Caco-2 (cell line): ENCODE results near the gene ARFGEF2. TPM values are rescaled to one million over a fixed set of nuclear protein-coding genes. Genes with fewer than 3 reads are reported as not detected.
A peak's percentile ranks its signal among the peaks of the same experiment; 100 is the strongest.

Source experiments
- BruUV-seq: library from RNA; stranded (reverse); fragments of 400-500 nt; replicated peaks from 2 replicates; lab custom pipeline; 2021; lab: Mats Ljungman, UMichigan
- CTCF ChIA-PET: fragments of 300-600 bp; sonication (Branson Sonifier 250); formaldehyde crosslinking; loops from one replicate; lab custom pipeline; 2022; ENCODE audit warnings: antibody characterized with exemption; lab: Charles Lee
- POLR2A ChIA-PET: fragments of 300-600 bp; sonication (Branson Sonifier 250); formaldehyde crosslinking; loops from one replicate; lab custom pipeline; 2022; ENCODE audit warnings: antibody characterized with exemption; lab: Charles Lee
- DNase-seq, 2 experiments: peaks; one replicate each; pipeline versions ENCODE4 v3.0.0 to v3.0.0-alpha.2; 2020 to 2022
- H3K27me3 ChIP-seq: replicated peaks from 2 replicates; pipeline ENCODE4 v1.6.0; 2011; ENCODE audit warnings: low read length; ENCODE audit not compliant: control insufficient read depth, insufficient read depth
- H3K36me3 ChIP-seq: 2 replicates; pipeline ENCODE4 v1.5.1; 2011; ENCODE audit warnings: low read length; ENCODE audit not compliant: control insufficient read depth, insufficient read depth
- H3K4me1 ChIP-seq: fragments of 250-450 bp; sonication (Bioruptor Pico); 2 replicates; pipeline ENCODE4 v1.5.1; 2020; ENCODE audit warnings: mild to moderate bottlenecking
- H3K4me3 ChIP-seq: 2 replicates; pipeline ENCODE4 v1.5.1; 2011; ENCODE audit warnings: low read depth, mild to moderate bottlenecking, control low read depth, low read length
- H3K9me3 ChIP-seq: fragments of 250-450 bp; sonication (Bioruptor Pico); 2 replicates; pipeline ENCODE4 v1.5.1; 2020; ENCODE audit warnings: mild to moderate bottlenecking, moderate library complexity
- H3K27ac Mint-ChIP-seq: one replicate; pipeline ENCODE4 v1.8.0; 2022; ENCODE audit warnings: mixed read lengths; ENCODE audit not compliant: unreplicated experiment
- H3K27me3 Mint-ChIP-seq: one replicate; pipeline ENCODE4 v1.8.0; 2022; ENCODE audit warnings: mixed read lengths; ENCODE audit not compliant: insufficient read depth, unreplicated experiment
- H3K36me3 Mint-ChIP-seq: one replicate; pipeline ENCODE4 v1.8.0; 2022; ENCODE audit warnings: mild to moderate bottlenecking, mixed read lengths; ENCODE audit not compliant: insufficient read depth, unreplicated experiment
- H3K4me1 Mint-ChIP-seq: one replicate; pipeline ENCODE4 v1.8.0; 2022; ENCODE audit warnings: low read depth, mixed read lengths; ENCODE audit not compliant: unreplicated experiment
- H3K4me3 Mint-ChIP-seq: one replicate; pipeline ENCODE4 v1.8.0; 2022; ENCODE audit warnings: mild to moderate bottlenecking, moderate library complexity, mixed read lengths; ENCODE audit not compliant: unreplicated experiment
- H3K9me3 Mint-ChIP-seq: one replicate; pipeline ENCODE4 v1.8.0; 2022; ENCODE audit warnings: mixed read lengths; ENCODE audit not compliant: unreplicated experiment
- CTCF ChIP-seq, 2 experiments: fragments of 200-600 bp in 1 of 2; IDR thresholded peaks; 1 replicate in 1 of 2; 2 replicates in 1 of 2; pipeline versions ENCODE4 v1.5.1 to v1.8.0; 2011 to 2022; ENCODE audit warnings: antibody characterized with exemption in 1 of 2, control low read depth in 1 of 2, inconsistent platforms in 1 of 2, low read depth in 1 of 2, low read length in 1 of 2, mild to moderate bottlenecking in 1 of 2, moderate library complexity in 1 of 2; ENCODE audit not compliant: insufficient read depth in 1 of 2, severe bottlenecking in 1 of 2, unreplicated experiment in 1 of 2
- intact Hi-C: fragments of 100-400 bp; cut with micrococcal nuclease; formaldehyde crosslinking; loops from one replicate; pipeline ENCODE4 v1.10.0; 2022; ENCODE audit not compliant: unreplicated experiment
- total RNA-seq: library from RNA; stranded (reverse); gene quantifications from 2 replicates; pipeline ENCODE4 v1.2.3, GENCODE V29; 2022

The ARFGEF2 gene
- total RNA-seq, 1 experiment from 2014 or later: 78.8 TPM

- ChIA-PET POLR2A (no interaction called here), CTCF (no interaction called here)
- Histone ChIP-seq H3K27me3 (no peaks in the 10 kb centered on the region), H3K36me3 (peaks cover 3% of the 10 kb centered on the region; the same call in 1 of the 2 replicates), H3K9me3 (no peaks in the 10 kb centered on the region; the same call in 1 of the 2 replicates), H3K4me3 (no peak overlapping the region), H3K4me1 (no peaks in the 10 kb centered on the region)
- BruUV-seq: no TSS peak
- Mint-ChIP-seq H3K27me3 (no peaks in the 10 kb centered on the region), H3K4me1 (no peaks in the 10 kb centered on the region), H3K27ac (no peak overlapping the region), H3K9me3 (no peaks in the 10 kb centered on the region), H3K4me3 (no peak overlapping the region), H3K36me3 (peaks cover 64% of the 10 kb centered on the region)
- no peak for TF ChIP-seq CTCF (IDR thresholded peaks at IDR 0.05; ENCODE audit: insufficient read depth in 1 of 2, low read depth in 1 of 2, low read length in 1 of 2, severe bottlenecking in 1 of 2, unreplicated experiment in 1 of 2)
- intact Hi-C loops: no loop called here
- peak in 1 of 2 experiments; percentile 27 for DNase-seq
Observed at GRCh38 chr20:49034070-49034732, 112.7 kb downstream of the ARFGEF2 start.

DNA sequence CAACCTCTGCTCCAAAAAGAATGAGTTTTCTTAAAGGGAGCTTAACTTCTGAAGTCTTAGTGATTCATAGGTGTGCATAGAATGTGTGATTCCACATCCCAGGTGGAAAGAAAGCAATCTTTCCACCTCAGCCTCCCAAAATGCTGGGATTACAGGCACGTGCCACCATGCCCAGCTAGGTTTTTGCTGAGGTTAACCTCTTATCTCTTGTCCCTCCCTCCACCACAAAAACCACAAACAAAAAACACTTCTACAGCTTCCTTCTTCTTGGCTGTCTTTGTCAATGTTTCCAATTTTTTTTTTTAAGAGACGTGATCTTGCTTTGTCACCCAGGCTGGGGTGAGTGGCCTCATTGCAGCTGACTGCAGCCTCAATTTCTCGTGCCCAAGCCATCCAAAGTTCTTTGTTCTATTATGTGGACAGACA, 116.5 kb downstream of the ARFGEF2 start:
- peak in 1 of 2 experiments; percentile 21 for DNase-seq
- intact Hi-C loops: no loop called here
- Mint-ChIP-seq H3K36me3 (peaks cover 27% of the 10 kb centered on the region), H3K27me3 (no peaks in the 10 kb centered on the region), H3K27ac (no peak overlapping the region), H3K4me1 (no peaks in the 10 kb centered on the region), H3K4me3 (no peak overlapping the region), H3K9me3 (no peaks in the 10 kb centered on the region)
- Histone ChIP-seq H3K36me3 (peaks cover 3% of the 10 kb centered on the region; the same call in 1 of the 2 replicates), H3K4me3 (no peak overlapping the region), H3K9me3 (no peaks in the 10 kb centered on the region; the same call in 1 of the 2 replicates), H3K27me3 (no peaks in the 10 kb centered on the region), H3K4me1 (no peaks in the 10 kb centered on the region)
- ChIA-PET POLR2A (interaction anchor here (1.0 kb wide), 1 partner anchor 9 kb away, joined by 5 read pairs; no protein-coding TSS in a partner anchor), CTCF (interaction anchor here (1.2 kb wide), 1 partner anchor 9 kb away, joined by 9 read pairs; no protein-coding TSS in a partner anchor)
- no peak for TF ChIP-seq CTCF (IDR thresholded peaks at IDR 0.05; ENCODE audit: insufficient read depth in 1 of 2, low read depth in 1 of 2, low read length in 1 of 2, severe bottlenecking in 1 of 2, unreplicated experiment in 1 of 2)
- BruUV-seq: no TSS peak

DNA sequence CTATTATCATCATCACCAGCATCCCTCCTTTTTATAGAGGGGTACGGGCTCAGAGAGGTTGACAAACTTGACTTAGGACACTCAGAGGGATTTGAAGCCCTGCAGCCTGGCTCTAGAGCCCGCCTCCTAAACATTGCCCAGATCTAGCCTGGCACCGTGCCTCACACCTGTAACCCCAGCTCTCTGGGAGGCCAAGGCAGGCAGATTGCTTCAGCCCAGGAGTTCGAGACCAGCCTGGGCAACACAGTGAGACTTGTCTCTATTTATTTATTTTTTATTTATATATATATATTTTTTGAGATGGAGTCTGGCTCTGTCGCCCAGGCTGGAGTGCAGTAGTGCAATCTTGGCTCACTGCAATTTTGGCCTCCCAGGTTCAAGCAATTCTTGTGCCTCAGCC, 118.3 kb downstream of the ARFGEF2 start:
- intact Hi-C loops: no loop called here

More for the DNA sequence above, 118.3 kb downstream of the ARFGEF2 start:
- Histone ChIP-seq H3K4me3 (no peak overlapping the region), H3K4me1 (no peaks in the 10 kb centered on the region), H3K36me3 (no peaks in the 10 kb centered on the region), H3K9me3 (no peaks in the 10 kb centered on the region; the same call in 1 of the 2 replicates), H3K27me3 (no peaks in the 10 kb centered on the region)
- Mint-ChIP-seq H3K27ac (no peak overlapping the region), H3K27me3 (no peaks in the 10 kb centered on the region), H3K9me3 (no peaks in the 10 kb centered on the region), H3K36me3 (peaks cover 8% of the 10 kb centered on the region), H3K4me3 (no peak overlapping the region), H3K4me1 (peaks cover 1% of the 10 kb centered on the region)
- ChIA-PET CTCF (no interaction called here), POLR2A (interaction anchor here (0.7 kb wide), 1 partner anchor 13 kb away, joined by 3 read pairs; no protein-coding TSS in a partner anchor)
- no TSS peak for BruUV-seq
- no peak for TF ChIP-seq CTCF (IDR thresholded peaks at IDR 0.05; ENCODE audit: insufficient read depth in 1 of 2, low read depth in 1 of 2, low read length in 1 of 2, severe bottlenecking in 1 of 2, unreplicated experiment in 1 of 2)
- DNase-seq: peak in 1 of 2 experiments; percentile 20
